Thymus (tissue), 11 donors: ENCODE measurements around the gene HOXA1. TPM values are rescaled to one million over a fixed set of nuclear protein-coding genes. Genes with fewer than 3 reads are reported as not detected.

Experiments used
- DNase-seq, 9 donors: peaks; one replicate each; pipeline ENCODE4 v3.0.0-alpha.2; 2013; ENCODE audit warnings: low spot score in 9 of 9, low read depth in 6 of 9, missing footprints in 1 of 9
- H3K27ac ChIP-seq, 2 donors: one replicate each; pipeline ENCODE4 v1.5.1; 2013; ENCODE audit warnings: control low read depth in 1 of 2, low read depth in 1 of 2, low read length in 1 of 2, mild to moderate bottlenecking in 1 of 2, moderate library complexity in 1 of 2
- H3K27me3 ChIP-seq, 2 donors: one replicate each; pipeline ENCODE4 v1.5.1; 2013; ENCODE audit warnings: low read length in 1 of 2; ENCODE audit not compliant: control insufficient read depth in 2 of 2, insufficient read depth in 1 of 2
- H3K36me3 ChIP-seq, 2 donors: one replicate each; pipeline ENCODE4 v1.5.1; 2013; ENCODE audit warnings: low read length in 1 of 2, mild to moderate bottlenecking in 1 of 2, moderate library complexity in 1 of 2; ENCODE audit not compliant: control insufficient read depth in 2 of 2, insufficient read depth in 2 of 2
- H3K4me1 ChIP-seq, 2 donors: one replicate each; pipeline ENCODE4 v1.5.1; 2013; ENCODE audit warnings: low read length in 2 of 2; ENCODE audit not compliant: control insufficient read depth in 2 of 2, insufficient read depth in 2 of 2
- H3K4me3 ChIP-seq, 2 donors: one replicate each; pipeline ENCODE4 v1.5.1; 2013; ENCODE audit warnings: low read length in 2 of 2, control low read depth in 1 of 2, mild to moderate bottlenecking in 1 of 2
- H3K9me3 ChIP-seq, 2 donors: one replicate each; pipeline ENCODE4 v1.5.1; 2013; ENCODE audit warnings: low read length in 1 of 2, mild to moderate bottlenecking in 1 of 2; ENCODE audit not compliant: control insufficient read depth in 2 of 2, insufficient read depth in 1 of 2
- WGBS: extraction: QIAGEN DNeasy Blood & Tissue Kit; methylation state at CpG from one replicate; pipeline ENCODE4 v1.1.7; 2013; 5-methylcytosine and 5-hydroxymethylcytosine counted together
- polyA plus RNA-seq: library from polyadenylated mRNA; stranded (reverse); fragments of 200-250 nt; gene quantifications from one replicate; pipeline ENCODE4 v1.2.3, GENCODE V29; 2013
- total RNA-seq: library from RNA; stranded (reverse); fragments of 120-200 nt; gene quantifications from one replicate; pipeline ENCODE4 v1.2.4, GENCODE V29; 2013
- donor health status: healthy.

HOXA1 gene
- total and polyA plus RNA-seq, 2 donors, result 0.28 to 0.71 TPM

- 94% methylated on average over 18 of the region's 18 CpGs for WGBS
- Histone ChIP-seq H3K4me1 (peaks cover 0 to 2% of the 10 kb centered on the region in 2 donors), H3K9me3 (peaks cover 2 to 8% of the 10 kb centered on the region in 2 donors), H3K4me3 (no peak overlapping the region), H3K27me3 (peaks cover 17 to 95% of the 10 kb centered on the region in 2 donors), H3K36me3 (no peaks in the 10 kb centered on the region), H3K27ac (no peak overlapping the region)
- DNase-seq, result no peak
Measured at GRCh38 chr7:27141137-27141922, 45.5 kb upstream of the HOXA1 start.

DNA sequence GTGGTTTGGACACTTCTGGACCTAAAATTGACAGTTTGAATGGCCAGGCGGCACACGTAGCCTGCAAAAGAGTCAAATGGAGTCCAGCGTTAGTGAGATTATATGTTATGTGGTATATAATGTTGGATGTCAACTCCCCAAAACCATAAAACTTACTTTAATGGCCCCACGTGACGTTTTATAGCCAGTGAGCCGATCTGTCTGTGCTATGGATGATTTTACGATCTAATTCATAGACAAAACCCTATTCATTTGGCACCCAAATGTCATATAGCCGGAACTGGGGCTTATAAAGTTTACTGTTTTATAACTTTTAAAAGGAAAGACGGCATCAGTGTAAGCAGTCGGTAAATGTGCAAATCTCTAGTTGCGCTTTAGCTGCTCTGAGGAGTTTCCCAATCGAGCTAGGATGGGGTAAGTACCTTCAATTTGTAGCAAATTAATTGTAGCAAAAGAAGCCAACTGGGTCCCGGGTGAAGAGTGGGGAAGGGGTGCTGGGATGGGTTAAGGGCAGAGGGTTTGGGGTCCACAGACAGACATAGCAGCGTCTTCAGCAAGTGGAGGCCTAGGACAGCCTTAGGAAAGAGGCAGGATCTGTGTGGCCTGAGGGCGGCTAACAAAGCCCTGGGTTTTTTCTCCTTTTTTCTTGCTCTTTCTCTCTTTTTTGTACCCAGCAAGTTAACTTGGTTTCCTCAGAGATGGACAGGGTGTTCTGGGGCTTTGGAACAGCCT, 44.5 kb upstream of the HOXA1 start:
- H3K27ac ChIP-seq, result no peak overlapping the region
- no peak overlapping the region for H3K4me3 ChIP-seq
- no peaks in the 10 kb centered on the region for H3K36me3 ChIP-seq
- peaks cover 16 to 93% of the 10 kb centered on the region in 2 donors for H3K27me3 ChIP-seq
- 94% methylated on average over 15 of the region's 15 CpGs for WGBS
- peaks cover 2 to 8% of the 10 kb centered on the region in 2 donors for H3K9me3 ChIP-seq
- DNase-seq, result no peak
- H3K4me1 ChIP-seq, result peaks cover 5 to 10% of the 10 kb centered on the region in 2 donors

- WGBS, result 93% methylated on average over 53 of the region's 53 CpGs
- H3K4me1 ChIP-seq, result peaks cover 5 to 11% of the 10 kb centered on the region in 2 donors
- peaks cover 12 to 85% of the 10 kb centered on the region in 2 donors for H3K27me3 ChIP-seq
- no peak overlapping the region for H3K27ac ChIP-seq
- DNase-seq, result no peak
- peaks cover 2 to 3% of the 10 kb centered on the region in 2 donors for H3K9me3 ChIP-seq
- H3K4me3 ChIP-seq, result no peak overlapping the region
- no peaks in the 10 kb centered on the region for H3K36me3 ChIP-seq
Measured at GRCh38 chr7:27139334-27140125, 43.7 kb upstream of the HOXA1 start.

GRCh38 chr7:27138985-27139333, 43.2 kb upstream of the HOXA1 start:
- Histone ChIP-seq H3K27ac (no peak overlapping the region), H3K9me3 (peaks cover 0 to 2% of the 10 kb centered on the region in 2 donors), H3K4me3 (no peak overlapping the region), H3K4me1 (peaks cover 5 to 11% of the 10 kb centered on the region in 2 donors), H3K36me3 (no peaks in the 10 kb centered on the region), H3K27me3 (peaks cover 12 to 81% of the 10 kb centered on the region in 2 donors)
- no peak for DNase-seq
- 94% methylated on average over 11 of the region's 11 CpGs for WGBS

GRCh38 chr7:27138472-27138871, 42.7 kb upstream of the HOXA1 start:
- no peak overlapping the region for H3K4me3 ChIP-seq
- H3K9me3 ChIP-seq, result no peaks in the 10 kb centered on the region
- no peak overlapping the region for H3K27ac ChIP-seq
- peaks cover 5 to 11% of the 10 kb centered on the region in 2 donors for H3K4me1 ChIP-seq
- no peaks in the 10 kb centered on the region for H3K36me3 ChIP-seq
- H3K27me3 ChIP-seq, result peaks cover 13 to 81% of the 10 kb centered on the region in 2 donors
- no peak for DNase-seq
- 96% methylated on average over 1 of the region's 1 CpG for WGBS

DNA sequence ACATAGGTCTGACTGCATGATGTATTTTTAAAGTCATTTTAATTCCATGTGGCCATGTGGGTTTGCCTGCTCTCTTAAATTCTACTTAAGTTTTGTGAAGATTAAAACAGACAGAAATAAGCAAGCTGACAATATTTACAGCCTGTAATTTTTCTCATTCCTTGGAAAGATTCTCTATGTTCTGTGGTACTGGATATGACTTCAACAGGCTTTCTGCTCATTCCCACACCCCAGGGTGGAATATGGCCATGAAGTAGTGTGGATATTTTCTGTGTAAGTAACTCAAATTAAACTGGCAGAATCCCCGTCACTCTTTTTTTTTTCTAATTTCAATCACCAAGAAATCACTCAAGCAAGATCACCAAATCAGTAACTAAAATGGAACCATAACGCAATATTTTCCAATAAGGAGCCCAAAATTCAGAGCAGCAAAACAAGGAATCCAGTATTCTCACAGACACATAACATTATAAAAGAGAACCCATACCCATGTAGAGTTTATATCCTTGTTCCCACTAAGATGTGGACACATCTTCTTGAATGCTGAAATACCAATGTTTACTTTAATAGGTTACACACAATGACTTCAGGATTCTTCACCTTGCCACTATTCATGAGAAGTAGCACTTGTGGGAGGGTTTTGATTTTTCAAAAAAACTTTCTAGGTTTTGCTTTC, 42.0 kb upstream of the HOXA1 start:
- Histone ChIP-seq H3K9me3 (no peaks in the 10 kb centered on the region), H3K4me1 (peaks cover 5 to 11% of the 10 kb centered on the region in 2 donors), H3K27ac (no peak overlapping the region), H3K36me3 (no peaks in the 10 kb centered on the region), H3K4me3 (no peak overlapping the region), H3K27me3 (peaks cover 13 to 80% of the 10 kb centered on the region in 2 donors)
- DNase-seq, result no peak
- WGBS, result 95% methylated on average over 2 of the region's 2 CpGs

GRCh38 chr7:27134392-27134791, 38.6 kb upstream of the HOXA1 start:
- 26% methylated on average over 2 of the region's 2 CpGs for WGBS
- Histone ChIP-seq H3K36me3 (no peaks in the 10 kb centered on the region), H3K4me3 (no peak overlapping the region), H3K9me3 (peaks cover 0 to 6% of the 10 kb centered on the region in 2 donors), H3K4me1 (peaks cover 5 to 17% of the 10 kb centered on the region in 2 donors), H3K27me3 (peaks cover 13 to 65% of the 10 kb centered on the region in 2 donors), H3K27ac (no peak overlapping the region)
- DNase-seq, result no peak

DNA sequence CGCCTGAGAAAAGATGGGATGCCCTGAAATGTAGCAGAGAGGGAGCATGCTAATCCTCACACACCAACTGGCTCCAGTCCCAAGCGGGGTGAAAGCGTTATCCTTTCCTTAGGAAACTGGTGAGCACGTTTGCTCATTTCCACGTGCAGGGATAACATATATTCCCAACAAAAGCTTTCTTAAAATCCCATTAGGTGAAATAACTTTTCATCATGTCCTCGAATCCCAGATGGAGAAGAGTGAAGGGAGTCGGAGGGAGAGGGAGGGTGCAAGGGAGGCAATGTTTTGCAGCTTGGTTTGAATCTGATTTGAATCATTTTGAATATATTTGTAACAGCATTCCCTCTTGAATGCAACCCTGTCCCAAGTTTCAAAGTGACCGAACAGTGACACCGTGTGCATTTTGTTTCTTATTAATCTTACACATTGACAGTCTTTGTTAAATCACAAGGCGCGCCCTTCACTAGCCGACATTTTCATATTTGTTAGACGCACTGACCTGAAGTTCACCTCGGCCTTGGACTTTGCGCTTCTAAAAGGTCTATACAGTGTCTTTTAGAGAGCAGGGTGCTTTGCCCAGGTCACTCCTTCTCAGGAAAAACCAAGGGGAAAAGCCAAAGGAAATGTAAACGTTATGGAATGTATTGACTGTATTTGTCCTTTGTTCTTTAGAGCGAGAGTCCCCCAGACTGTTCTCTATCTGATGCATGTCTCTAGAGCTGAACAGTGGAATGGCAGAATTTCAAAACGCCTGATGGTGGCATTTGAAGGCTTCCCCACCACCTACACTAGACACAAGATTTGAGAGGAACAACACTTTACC, 37.8 kb upstream of the HOXA1 start:
- Histone ChIP-seq H3K4me3 (no peak overlapping the region), H3K9me3 (peaks cover 0 to 7% of the 10 kb centered on the region in 2 donors), H3K27ac (no peak overlapping the region), H3K4me1 (peaks cover 5 to 17% of the 10 kb centered on the region in 2 donors), H3K27me3 (peaks cover 12 to 63% of the 10 kb centered on the region in 2 donors), H3K36me3 (no peaks in the 10 kb centered on the region)
- no peak for DNase-seq
- WGBS, result 93% methylated on average over 18 of the region's 18 CpGs
